Hematopoietic multipotent progenitor cell treated with erythropoietin and hydrocortisone succinate and interleukin-3 and kit ligand, for 15 days (in vitro differentiated cells): ENCODE measurements around the gene ANXA6.

ENCODE experiments used
- DNase-seq: peaks from one replicate; pipeline ENCODE4 v3.0.0-alpha.2; 2015; ENCODE audit warnings: low spot score

Gene ANXA6

GRCh38 chr5:151080613-151081430 is 76.8 kb downstream of the ANXA6 start, which contains the start of gene TNIP1:
Gene TNIP1 (minus strand): TSS chr5:151081034. CDS start chr5:151065095, 15,939 bp downstream.
- peak; percentile 93 for DNase-seq

- no peak for DNase-seq
These were observed 77.6 kb downstream of the ANXA6 start for GRCh38 chr5:151079838-151080612.

- no peak for DNase-seq
These were observed 78.9 kb downstream of the ANXA6 start for GRCh38 chr5:151078490-151079262.

GRCh38 chr5:151077967-151078366 is 79.6 kb downstream of the ANXA6 start:
- DNase-seq: no peak

GRCh38 chr5:151077419-151077818 is 80.2 kb downstream of the ANXA6 start:
- DNase-seq: no peak

- no peak for DNase-seq
These were observed 81.0 kb downstream of the ANXA6 start for GRCh38 chr5:151076616-151077015.

- no peak for DNase-seq
These were observed 81.8 kb downstream of the ANXA6 start for GRCh38 chr5:151075698-151076331.

GRCh38 chr5:151074557-151074956 is 83.0 kb downstream of the ANXA6 start:
- no peak for DNase-seq

GRCh38 chr5:151073280-151073679 is 84.3 kb downstream of the ANXA6 start:
- no peak for DNase-seq

GRCh38 chr5:151072630-151073025 is 85.0 kb downstream of the ANXA6 start:
- no peak for DNase-seq

- no peak for DNase-seq
These were observed 85.5 kb downstream of the ANXA6 start for GRCh38 chr5:151071848-151072629.

GRCh38 chr5:151071021-151071420 is 86.6 kb downstream of the ANXA6 start:
- DNase-seq: no peak

GRCh38 chr5:151070449-151070848 is 87.1 kb downstream of the ANXA6 start:
- DNase-seq: no peak

GRCh38 chr5:151068433-151069197 is 89.0 kb downstream of the ANXA6 start:
- DNase-seq: no peak

GRCh38 chr5:151067632-151068432 is 89.7 kb downstream of the ANXA6 start:
- DNase-seq: no peak

GRCh38 chr5:151066920-151067319 is 90.7 kb downstream of the ANXA6 start:
- no peak for DNase-seq

GRCh38 chr5:151065609-151066008 is 92.0 kb downstream of the ANXA6 start:
- DNase-seq: no peak

GRCh38 chr5:151064916-151065499 is 92.6 kb downstream of the ANXA6 start:
- no peak for DNase-seq
